H1 (cell line): ENCODE measurements around the gene AIG1. TPM values are rescaled to one million over a fixed set of nuclear protein-coding genes. Genes with fewer than 3 reads are reported as not detected.

Experiments
- CTCF ChIA-PET: fragments of 300-600 bp; sonication (Branson Sonifier 250); formaldehyde crosslinking; loops from one replicate; lab custom pipeline; 2021; ENCODE audit not compliant: partially characterized antibody; lab: Charles Lee
- POLR2A ChIA-PET: fragments of 300-600 bp; sonication (Branson Sonifier 250); formaldehyde crosslinking; loops from one replicate; lab custom pipeline; 2021; ENCODE audit warnings: inconsistent platforms; ENCODE audit not compliant: partially characterized antibody; lab: Charles Lee
- DNase-seq, 2 experiments: peaks; one replicate each; pipeline versions ENCODE4 v3.0.0 to v3.0.0-alpha.2; 2010 to 2022; ENCODE audit warnings: low spot score in 2 of 2, low read depth in 1 of 2, mixed read lengths in 1 of 2
- FAIRE-seq: peaks from 2 replicates; lab custom pipeline; 2011; peaks lifted over from hg19 to GRCh38; lab: Jason Lieb, UNC
- H2AFZ ChIP-seq: 2 replicates; pipeline ENCODE4 v1.8.1; 2012; ENCODE audit warnings: low read length, inconsistent platforms
- H2AK5ac ChIP-seq: 2 replicates; pipeline ENCODE4 v1.6.1; 2013; ENCODE audit warnings: low read depth, low read length
- H2BK120ac ChIP-seq: replicated peaks from 2 replicates; pipeline ENCODE3; 2013; ENCODE audit warnings: low read depth, low read length, inconsistent platforms
- H2BK12ac ChIP-seq: 2 replicates; pipeline ENCODE4 v1.6.1; 2013; ENCODE audit warnings: low read depth, low read length
- H2BK15ac ChIP-seq: 2 replicates; pipeline ENCODE4 v1.6.1; 2013; ENCODE audit warnings: low read length
- H2BK20ac ChIP-seq: 2 replicates; pipeline ENCODE4 v1.6.1; 2013; ENCODE audit warnings: low read length
- H2BK5ac ChIP-seq: 2 replicates; pipeline ENCODE4 v1.6.1; 2013; ENCODE audit warnings: low read depth, low read length
- H3K14ac ChIP-seq: 2 replicates; pipeline ENCODE4 v1.6.1; 2013; ENCODE audit warnings: inconsistent platforms; ENCODE audit not compliant: insufficient read length
- H3K18ac ChIP-seq: 2 replicates; pipeline ENCODE4 v1.6.1; 2013; ENCODE audit warnings: low read length; ENCODE audit errors: extremely low read depth
- H3K23ac ChIP-seq: 2 replicates; pipeline ENCODE4 v1.6.1; 2013; ENCODE audit warnings: inconsistent platforms; ENCODE audit not compliant: insufficient read length
- H3K23me2 ChIP-seq: 2 replicates; pipeline ENCODE4 v1.6.1; 2013; ENCODE audit warnings: low read depth, low read length
- H3K27ac ChIP-seq: 2 replicates; pipeline ENCODE4 v1.6.1; 2011; ENCODE audit warnings: low read depth, low read length, inconsistent platforms
- H3K27me3 ChIP-seq, 4 experiments: replicated peaks in 1 of 4; 1 replicate in 1 of 4; 2 replicates in 3 of 4; pipeline versions ENCODE4 v1.6.1 to v1.8.1; 2011 to 2013; ENCODE audit warnings: low read length in 3 of 4, mild to moderate bottlenecking in 3 of 4, inconsistent platforms in 2 of 4, mixed read lengths in 2 of 4, moderate library complexity in 1 of 4; ENCODE audit not compliant: control insufficient read depth in 3 of 4, insufficient read depth in 3 of 4; ENCODE audit errors: extremely low read depth in 1 of 4
- H3K36me3 ChIP-seq, 4 experiments: 2 replicates each; pipeline versions ENCODE4 v1.6.1 to v1.8.1; 2011 to 2013; ENCODE audit warnings: mild to moderate bottlenecking in 4 of 4, low read length in 3 of 4, moderate library complexity in 2 of 4, control low read depth in 1 of 4, inconsistent platforms in 1 of 4; ENCODE audit not compliant: insufficient read depth in 4 of 4, control insufficient read depth in 2 of 4
- H3K4ac ChIP-seq: replicated peaks from 2 replicates; pipeline ENCODE3; 2013; ENCODE audit warnings: low read length, low read depth, mixed read lengths, inconsistent platforms; ENCODE audit not compliant: insufficient read length
- H3K4me1 ChIP-seq, 4 experiments: replicated peaks in 1 of 4; 1 replicate in 1 of 4; 2 replicates in 3 of 4; pipeline versions ENCODE4 v1.6.1 to v1.8.1; 2011 to 2013; ENCODE audit warnings: low read length in 3 of 4, inconsistent platforms in 2 of 4, mixed read lengths in 1 of 4; ENCODE audit not compliant: insufficient read depth in 4 of 4, control insufficient read depth in 3 of 4
- H3K4me2 ChIP-seq, 2 experiments: 2 replicates each; pipeline versions ENCODE4 v1.6.1 to v1.8.1; 2011 to 2013; ENCODE audit warnings: low read depth in 2 of 2, low read length in 2 of 2, control low read depth in 1 of 2, inconsistent platforms in 1 of 2, mild to moderate bottlenecking in 1 of 2; ENCODE audit not compliant: insufficient read depth in 1 of 2
- H3K4me3 ChIP-seq, 4 experiments: fragments of 200-600, 300-600 bp in 1 of 4; sonication (generic), shearing (Covaris generic), sonication (Bioruptor Twin) in 1 of 4; 2 replicates each; pipeline versions ENCODE4 v1.5.1 to v1.8.1; 2011 to 2016; ENCODE audit warnings: low read length in 4 of 4, low read depth in 3 of 4, control low read depth in 2 of 4, inconsistent platforms in 2 of 4, mild to moderate bottlenecking in 2 of 4, mixed read lengths in 1 of 4, moderate library complexity in 1 of 4; ENCODE audit not compliant: insufficient read depth in 2 of 4; ENCODE audit errors: extremely low read depth in 1 of 4
- H3K56ac ChIP-seq: replicated peaks from 2 replicates; pipeline ENCODE3; 2013; ENCODE audit warnings: low read depth, mild to moderate bottlenecking, mixed read lengths, low read length, inconsistent platforms; ENCODE audit not compliant: insufficient read length
- H3K79me1 ChIP-seq: 2 replicates; pipeline ENCODE4 v1.6.1; 2013; ENCODE audit warnings: low read depth, low read length, control low read depth
- H3K79me2 ChIP-seq, 2 experiments: 2 replicates each; pipeline versions ENCODE4 v1.6.1 to v1.8.1; 2012 to 2013; ENCODE audit warnings: low read length in 2 of 2, mild to moderate bottlenecking in 2 of 2, inconsistent platforms in 1 of 2; ENCODE audit not compliant: insufficient read depth in 2 of 2, control insufficient read depth in 1 of 2
- H3K9ac ChIP-seq, 4 experiments: replicated peaks in 1 of 4; 1 replicate in 1 of 4; 2 replicates in 3 of 4; pipeline versions ENCODE4 v1.6.1 to v1.8.1; 2011 to 2013; ENCODE audit warnings: low read depth in 3 of 4, low read length in 3 of 4, control low read depth in 2 of 4, mild to moderate bottlenecking in 2 of 4, moderate library complexity in 2 of 4, inconsistent platforms in 1 of 4; ENCODE audit errors: extremely low read depth in 1 of 4
- H3K9me3 ChIP-seq, 2 experiments: 2 replicates each; pipeline versions ENCODE4 v1.6.1 to v1.8.1; 2012 to 2013; ENCODE audit warnings: mild to moderate bottlenecking in 2 of 2, moderate library complexity in 2 of 2, control low read depth in 1 of 2, inconsistent platforms in 1 of 2, low read depth in 1 of 2, low read length in 1 of 2, mixed read lengths in 1 of 2; ENCODE audit not compliant: insufficient read depth in 2 of 2
- H4K20me1 ChIP-seq, 2 experiments: replicated peaks in 1 of 2; 2 replicates each; pipeline versions ENCODE3 to v1.8.1; 2011 to 2013; ENCODE audit warnings: inconsistent platforms in 2 of 2, low read length in 2 of 2, mild to moderate bottlenecking in 1 of 2; ENCODE audit not compliant: insufficient read depth in 2 of 2, control insufficient read depth in 1 of 2
- H4K5ac ChIP-seq: 2 replicates; pipeline ENCODE4 v1.6.1; 2013; ENCODE audit warnings: low read length, low read depth, mixed read lengths, inconsistent platforms; ENCODE audit not compliant: insufficient read length
- H4K8ac ChIP-seq: 2 replicates; pipeline ENCODE4 v1.8.0; 2013; ENCODE audit warnings: mild to moderate bottlenecking, moderate library complexity, low read length, inconsistent platforms; ENCODE audit not compliant: insufficient read depth; ENCODE audit errors: extremely low read depth
- H4K91ac ChIP-seq: replicated peaks from 2 replicates; pipeline ENCODE3; 2013; ENCODE audit warnings: low read length, mixed read lengths, inconsistent platforms; ENCODE audit not compliant: insufficient read length
- TAF7 ChIP-seq: optimal IDR thresholded peaks from 2 replicates; pipeline ENCODE3; 2011; ENCODE audit warnings: low read depth, mild to moderate bottlenecking, inconsistent platforms, low read length, moderate library complexity, borderline replicate concordance
- YY1 ChIP-seq: IDR thresholded peaks from 2 replicates; pipeline ENCODE4 v1.6.1; 2011; ENCODE audit warnings: low read depth, mild to moderate bottlenecking, low read length
- polyA plus RNA-seq, 7 experiments: library from polyadenylated mRNA; depleted of rRNA in 3 of 7; stranded (reverse) in 5 of 7; unstranded in 2 of 7; fragments of >200 nt in 5 of 7; fragments of 200-250 nt in 2 of 7; gene quantifications; 1 replicate in 5 of 7; 2 replicates in 1 of 7; 4 replicates in 1 of 7; pipeline versions ENCODE4 v1.2.1 to v1.2.3, GENCODE V29; 2011 to 2013; ENCODE audit warnings: missing spikeins in 2 of 7, mixed read lengths in 2 of 7
- total RNA-seq: library from RNA; stranded (reverse); fragmentation: NEBNext Ultra II Directional; extraction: Animal tissue kit (Norgen Biotek cat#: 25700); gene quantifications from 2 replicates; pipeline ENCODE4 v1.2.1, GENCODE V29; 2021

AIG1 gene
- total and polyA plus RNA-seq, 2 of the 8 experiments (the other 6 are each of a cell fraction or from before 2014, with no cell fraction given), result 56.6 to 58.4 TPM

GRCh38 chr6:143063631-143064030, 2.9 kb downstream of the AIG1 start:
- Histone ChIP-seq H3K27ac (no peak overlapping the region), H3K36me3 (no peaks in the 10 kb centered on the region), H3K23me2 (peaks cover 8% of the 10 kb centered on the region), H3K4ac (no peak overlapping the region), H3K27me3 (no peaks in the 10 kb centered on the region), H4K8ac (no peak overlapping the region), H4K5ac (peak overlapping the region; percentile 53), H2BK15ac (no peak overlapping the region), H2AK5ac (no peak overlapping the region), H3K79me1 (0 out of 2 replicates have a peak, but pooled peaks cover 2% of the 10 kb centered on the region), H3K4me3 (no peak overlapping the region), H3K18ac (no peak overlapping the region), H3K23ac (no peak overlapping the region), H2BK20ac (0 out of 2 replicates have a peak overlapping the region, but pooled peaks have one; percentile 17), H2BK5ac (no peak overlapping the region), H3K9ac (no peak overlapping the region), H4K20me1 (no peaks in the 10 kb centered on the region), H3K4me2 (no peak overlapping the region; a peak in 2 of 4 replicates), H3K56ac (no peak overlapping the region), H2AFZ (no peak overlapping the region), H2BK12ac (no peak overlapping the region), H3K79me2 (peaks cover 0 to 37% of the 10 kb centered on the region in 2 experiments; a peak in 2 of 4 replicates), H2BK120ac (peak overlapping the region; percentile 12), H3K9me3 (no peaks in the 10 kb centered on the region), H4K91ac (no peak overlapping the region), H3K14ac (no peak overlapping the region), H3K4me1 (peaks cover 5 to 20% (median 16%) of the 10 kb centered on the region in 4 experiments; a peak in 5 of 7 replicates)
- ChIA-PET POLR2A (interaction anchor here (1.3 kb wide), 1 partner anchor 114 kb away, joined by 3 read pairs; no protein-coding TSS in a partner anchor), CTCF (interaction anchor here (1.1 to 2.3 kb wide), 2 partner anchors 216 to 274 kb away, joined by 3 to 5 read pairs; no protein-coding TSS in a partner anchor)
- FAIRE-seq (no peak), DNase-seq (no peak)
- TF ChIP-seq TAF7, result no peak
- no peak for TF ChIP-seq YY1
